GM19035 (cell line): ENCODE data around the gene CASP2.

ENCODE experiments used
- ATAC-seq: cut with Tn5 transposase; IDR thresholded peaks from one replicate; pipeline ENCODE4 v1.9.1; 2021; ENCODE audit not compliant: unreplicated experiment

The CASP2 gene

DNA sequence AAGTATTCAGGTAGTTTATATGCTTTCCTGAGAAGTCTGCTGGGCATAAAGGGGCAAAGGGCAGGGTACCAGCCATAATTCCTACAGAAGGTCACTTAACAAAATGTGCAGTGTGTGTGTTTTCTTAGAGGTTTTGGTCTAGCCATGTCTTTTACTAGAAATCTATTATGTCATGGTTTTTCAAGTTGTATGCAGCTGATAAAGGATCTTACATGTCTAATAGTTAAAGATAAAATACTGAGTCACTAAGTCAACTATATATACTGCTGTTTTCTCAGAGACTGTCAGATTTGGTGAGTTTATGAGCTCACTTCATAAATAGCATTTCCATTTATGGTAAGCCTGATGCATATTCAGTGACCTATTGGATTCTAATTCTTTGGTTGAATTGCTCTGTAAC lies 7.7 kb downstream of the CASP2 start:
- ATAC-seq = no peak

DNA sequence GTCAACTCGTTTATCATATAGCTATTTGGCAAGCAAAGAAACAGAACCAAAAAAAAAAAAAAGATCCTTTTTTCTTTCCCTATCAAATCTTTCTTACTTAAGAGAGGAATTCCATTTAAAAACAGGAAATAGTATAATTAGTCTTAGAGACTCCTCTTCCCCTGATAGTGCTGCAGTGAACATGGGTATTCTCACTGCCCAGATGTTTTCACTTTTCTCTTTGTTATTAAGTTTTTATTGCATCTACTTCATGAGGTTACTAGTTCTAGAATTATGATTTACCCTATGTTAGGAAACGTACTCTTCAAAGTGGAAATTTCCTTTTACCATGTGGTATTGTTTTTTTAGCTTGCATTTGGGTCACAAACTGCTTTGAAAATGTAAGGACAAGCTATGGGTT lies 8.5 kb downstream of the CASP2 start:
- no peak for ATAC-seq

DNA sequence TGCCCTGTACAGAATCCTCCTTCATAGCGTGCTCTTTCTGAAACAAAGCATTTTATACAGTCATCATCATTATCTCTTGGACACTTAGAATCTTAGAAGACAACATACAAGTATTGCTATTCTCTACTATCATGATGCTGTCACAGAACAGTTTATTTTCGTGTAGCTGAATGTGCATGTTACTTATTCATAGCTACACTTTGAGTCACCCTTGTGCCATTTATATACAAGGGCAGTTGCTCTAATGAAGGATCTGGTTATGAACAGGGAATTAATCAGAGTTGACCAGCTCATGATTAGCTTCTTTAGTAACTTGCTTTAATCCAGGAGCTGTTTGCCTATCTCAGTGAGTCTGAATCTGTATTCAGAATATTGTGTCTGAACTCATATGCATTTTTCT lies 11.2 kb downstream of the CASP2 start:
- ATAC-seq = no peak

DNA sequence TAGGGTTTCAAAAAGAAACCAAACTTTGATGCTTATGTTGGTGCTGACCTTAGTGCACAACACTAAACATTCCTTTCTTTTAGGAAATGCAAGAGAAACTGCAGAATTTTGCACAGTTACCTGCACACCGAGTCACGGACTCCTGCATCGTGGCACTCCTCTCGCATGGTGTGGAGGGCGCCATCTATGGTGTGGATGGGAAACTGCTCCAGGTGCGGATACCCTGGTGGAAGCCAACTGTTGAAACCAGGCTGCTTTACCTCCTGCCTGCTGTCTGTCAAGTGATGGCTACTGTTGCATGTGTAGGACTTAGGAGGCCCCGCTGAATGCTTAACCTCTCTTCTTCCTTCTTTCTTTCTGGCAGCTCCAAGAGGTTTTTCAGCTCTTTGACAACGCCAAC lies 11.7 kb downstream of the CASP2 start:
- ATAC-seq = no peak

DNA sequence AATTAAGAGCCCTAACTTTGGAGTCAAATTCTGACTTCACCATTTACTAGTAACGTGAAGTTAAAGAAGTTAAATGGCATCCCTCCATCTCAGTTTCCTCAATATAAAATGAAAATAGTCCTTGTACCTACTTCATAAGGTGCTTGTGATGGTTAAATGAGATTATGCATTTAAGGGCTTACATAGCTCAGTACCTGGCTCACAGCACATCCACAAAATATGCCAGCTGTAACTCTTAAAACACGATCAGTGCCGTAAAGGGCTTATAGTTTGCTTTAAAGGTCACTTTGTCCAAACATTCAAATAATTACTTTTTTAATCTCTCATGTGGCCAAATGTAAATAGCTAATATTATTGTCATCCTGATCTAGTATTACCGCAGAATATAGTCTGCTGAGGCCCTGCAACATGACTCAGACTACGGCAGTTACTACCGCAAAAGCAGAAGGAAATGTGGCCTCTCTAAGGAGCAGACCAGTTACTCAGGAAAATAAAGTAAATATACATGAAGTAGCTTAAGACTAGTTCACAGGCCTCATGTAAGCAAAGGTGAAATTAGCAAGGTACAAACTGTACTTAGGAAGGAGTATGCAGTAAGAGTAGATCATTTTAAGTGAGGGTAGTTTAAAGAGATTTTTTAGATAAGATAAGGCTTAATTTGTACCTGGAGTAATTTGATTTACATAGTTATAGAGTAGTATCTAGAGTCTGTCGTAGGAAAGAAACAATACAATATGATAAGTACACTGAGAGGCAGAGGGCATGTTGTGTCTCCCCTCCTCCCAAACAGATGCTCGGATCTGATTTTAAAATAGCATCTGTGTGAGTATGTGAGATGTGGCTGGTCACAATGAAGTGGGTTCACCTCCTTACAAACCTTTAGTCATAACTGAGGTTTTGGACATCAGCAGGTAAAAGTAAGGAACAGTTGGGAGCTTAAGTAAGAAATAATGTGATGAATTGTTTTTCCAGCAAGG lies 13.1 kb downstream of the CASP2 start:
- no peak for ATAC-seq

DNA sequence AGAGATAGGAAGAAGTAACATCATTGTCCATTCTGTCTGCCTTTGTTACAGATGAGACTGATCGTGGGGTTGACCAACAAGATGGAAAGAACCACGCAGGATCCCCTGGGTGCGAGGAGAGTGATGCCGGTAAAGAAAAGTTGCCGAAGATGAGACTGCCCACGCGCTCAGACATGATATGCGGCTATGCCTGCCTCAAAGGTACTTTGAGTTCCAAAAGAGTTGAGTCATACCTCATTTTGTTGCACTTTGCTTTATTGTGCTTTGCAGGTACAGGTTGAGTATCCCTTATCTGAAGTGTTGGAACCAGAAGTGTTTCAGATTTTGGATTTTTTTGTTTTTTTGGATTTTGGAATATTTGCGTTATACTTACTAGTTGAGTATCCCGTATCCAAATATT lies 15.6 kb downstream of the CASP2 start:
- no peak for ATAC-seq

DNA sequence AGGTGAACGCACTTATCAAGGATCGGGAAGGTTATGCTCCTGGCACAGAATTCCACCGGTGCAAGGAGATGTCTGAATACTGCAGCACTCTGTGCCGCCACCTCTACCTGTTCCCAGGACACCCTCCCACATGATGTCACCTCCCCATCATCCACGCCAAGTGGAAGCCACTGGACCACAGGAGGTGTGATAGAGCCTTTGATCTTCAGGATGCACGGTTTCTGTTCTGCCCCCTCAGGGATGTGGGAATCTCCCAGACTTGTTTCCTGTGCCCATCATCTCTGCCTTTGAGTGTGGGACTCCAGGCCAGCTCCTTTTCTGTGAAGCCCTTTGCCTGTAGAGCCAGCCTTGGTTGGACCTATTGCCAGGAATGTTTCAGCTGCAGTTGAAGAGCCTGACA lies 16.8 kb downstream of the CASP2 start:
- ATAC-seq = no peak

DNA sequence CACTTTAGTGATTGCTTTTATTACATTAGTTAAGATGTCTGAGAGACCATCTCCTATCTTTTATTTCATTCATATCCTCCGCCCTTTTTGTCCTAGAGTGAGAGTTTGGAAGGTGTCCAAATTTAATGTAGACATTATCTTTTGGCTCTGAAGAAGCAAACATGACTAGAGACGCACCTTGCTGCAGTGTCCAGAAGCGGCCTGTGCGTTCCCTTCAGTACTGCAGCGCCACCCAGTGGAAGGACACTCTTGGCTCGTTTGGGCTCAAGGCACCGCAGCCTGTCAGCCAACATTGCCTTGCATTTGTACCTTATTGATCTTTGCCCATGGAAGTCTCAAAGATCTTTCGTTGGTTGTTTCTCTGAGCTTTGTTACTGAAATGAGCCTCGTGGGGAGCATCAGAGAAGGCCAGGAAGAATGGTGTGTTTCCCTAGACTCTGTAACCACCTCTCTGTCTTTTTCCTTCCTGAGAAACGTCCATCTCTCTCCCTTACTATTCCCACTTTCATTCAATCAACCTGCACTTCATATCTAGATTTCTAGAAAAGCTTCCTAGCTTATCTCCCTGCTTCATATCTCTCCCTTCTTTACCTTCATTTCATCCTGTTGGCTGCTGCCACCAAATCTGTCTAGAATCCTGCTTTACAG lies 17.4 kb downstream of the CASP2 start:
- peak; percentile 70 for ATAC-seq

DNA sequence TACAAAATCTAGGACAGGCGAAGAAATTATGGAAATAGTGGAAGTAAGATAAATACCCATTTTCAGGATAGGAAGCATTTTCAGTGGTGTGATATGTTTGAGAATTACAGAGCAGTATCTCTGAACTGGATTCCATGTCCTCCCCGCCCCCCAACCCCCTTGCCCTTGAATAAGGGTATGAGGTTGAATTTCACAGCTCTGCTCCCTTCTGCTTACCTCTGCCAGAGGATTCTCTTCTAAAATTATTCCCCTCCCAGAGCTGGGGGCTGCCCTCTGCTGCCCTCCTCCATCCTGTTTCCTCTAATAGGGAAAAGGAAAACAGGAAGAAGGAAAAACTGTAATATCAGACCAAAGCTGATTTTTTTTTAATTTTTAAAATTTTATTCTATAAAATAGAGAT lies 20.5 kb downstream of the CASP2 start:
- no peak for ATAC-seq

DNA sequence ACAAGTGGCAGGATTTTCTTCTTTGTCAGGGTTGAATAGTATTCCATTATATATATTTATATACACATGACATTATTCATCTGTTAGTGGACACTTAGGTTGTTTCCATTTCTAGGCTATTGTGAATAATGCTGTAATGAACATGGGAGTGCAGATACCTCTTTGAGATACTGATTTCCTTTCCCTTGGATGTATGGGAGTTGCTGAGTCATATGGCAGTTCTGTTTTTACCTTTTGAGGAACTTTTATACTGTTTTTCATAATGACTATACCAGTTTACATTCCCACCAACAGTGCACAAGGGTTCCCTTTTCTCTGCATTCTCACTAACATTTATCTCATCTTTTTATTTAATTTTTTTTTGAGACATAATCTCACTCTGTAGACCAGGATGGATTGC lies 26.0 kb downstream of the CASP2 start:
- no peak for ATAC-seq

DNA sequence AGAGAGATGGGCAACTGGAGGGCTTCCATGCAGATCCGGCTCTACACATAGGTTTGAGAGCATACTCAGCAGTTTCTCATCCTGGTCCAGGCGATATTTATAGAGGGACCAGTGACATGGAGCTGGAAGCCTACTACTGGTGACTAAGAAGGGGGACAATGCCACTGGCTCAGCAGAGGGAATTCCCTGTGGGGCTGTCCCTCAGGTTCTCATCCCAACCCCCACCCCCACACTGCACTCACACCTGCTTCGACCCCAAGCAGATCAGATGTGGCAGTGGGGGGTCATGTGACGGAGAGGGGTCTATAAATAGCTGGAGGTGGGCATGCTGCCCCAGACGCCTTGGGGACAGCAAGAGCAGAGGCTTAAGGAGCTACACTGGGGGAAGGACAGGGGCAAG lies 27.6 kb downstream of the CASP2 start, which contains the start of gene CLCN1:
TSS of gene CLCN1 (plus strand) at position 336 of the 400 bp plus-strand sequence. CDS start 102 bp downstream, outside the sequence.
- no peak for ATAC-seq

DNA sequence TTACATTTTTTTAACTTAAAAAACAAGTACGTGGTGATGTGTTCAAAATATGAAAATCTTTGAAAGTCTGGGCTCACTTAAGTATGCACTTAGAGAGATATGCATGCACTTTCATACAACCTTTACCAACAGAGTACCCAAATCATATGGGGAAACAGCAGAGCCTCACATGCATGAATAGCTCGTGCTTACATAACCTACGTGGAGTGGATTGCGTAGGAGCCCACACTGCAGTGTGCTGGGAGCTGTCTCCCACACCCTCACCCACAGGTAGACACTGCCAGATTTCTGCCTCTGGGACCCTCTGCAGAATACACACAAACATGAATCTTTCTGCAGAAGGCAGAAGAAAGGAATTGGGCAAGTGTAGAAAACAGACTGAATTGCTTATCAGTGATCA lies 28.3 kb downstream of the CASP2 start:
- no peak for ATAC-seq

DNA sequence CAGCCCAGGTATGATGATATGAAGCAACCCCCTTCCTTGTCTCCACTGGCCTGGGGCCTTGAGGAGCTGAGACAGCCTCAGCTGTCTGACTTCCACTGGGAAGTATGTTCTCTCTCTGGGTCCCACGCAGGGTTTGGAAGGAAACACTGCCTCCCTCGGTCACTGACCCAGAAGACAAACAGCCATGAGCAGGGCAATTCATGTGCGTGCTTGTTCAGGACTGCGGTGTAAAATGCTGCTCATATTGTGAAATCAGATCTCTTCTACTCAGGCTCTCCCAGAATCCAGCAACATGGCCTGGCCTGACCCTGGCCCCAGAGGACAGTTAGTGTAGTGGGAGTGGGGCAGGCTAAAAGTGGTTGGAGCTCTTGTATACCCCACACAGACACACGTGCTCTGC lies 30.5 kb downstream of the CASP2 start:
- no peak for ATAC-seq

DNA sequence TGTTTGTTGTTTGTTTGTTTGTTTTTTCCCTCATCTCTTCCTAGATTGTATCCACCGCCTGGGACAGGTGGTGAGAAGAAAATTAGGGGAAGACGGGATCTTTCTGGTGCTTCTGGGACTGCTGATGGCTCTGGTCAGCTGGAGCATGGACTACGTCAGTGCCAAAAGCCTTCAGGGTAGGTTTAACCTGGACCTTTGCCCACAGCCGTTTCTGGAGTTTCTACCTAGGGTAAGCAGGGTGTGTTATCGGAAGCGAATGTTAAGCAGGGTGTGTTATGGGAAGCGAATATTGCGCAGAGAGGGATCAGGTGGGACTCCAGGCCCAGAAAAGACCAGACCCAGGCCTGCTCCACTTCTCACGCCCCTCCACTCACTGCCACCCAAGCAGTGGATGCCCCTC lies 32.5 kb downstream of the CASP2 start:
- ATAC-seq = no peak

DNA sequence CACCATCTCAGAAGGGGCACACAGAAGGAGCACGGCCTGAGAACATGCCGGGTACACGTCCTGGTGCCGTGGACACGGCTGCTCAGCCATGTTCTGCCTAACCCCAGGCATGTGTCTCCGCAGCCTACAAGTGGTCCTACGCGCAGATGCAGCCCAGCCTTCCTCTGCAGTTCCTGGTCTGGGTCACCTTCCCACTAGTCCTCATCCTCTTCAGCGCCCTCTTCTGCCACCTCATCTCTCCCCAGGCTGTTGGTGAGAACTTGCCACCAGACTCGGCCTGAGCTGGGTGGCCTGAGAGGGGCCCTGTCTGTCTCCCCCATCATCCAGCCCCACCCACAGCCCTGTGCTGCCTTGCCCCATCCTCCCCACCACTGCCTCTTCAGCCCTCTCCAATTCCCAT lies 33.1 kb downstream of the CASP2 start:
- ATAC-seq = no peak

DNA sequence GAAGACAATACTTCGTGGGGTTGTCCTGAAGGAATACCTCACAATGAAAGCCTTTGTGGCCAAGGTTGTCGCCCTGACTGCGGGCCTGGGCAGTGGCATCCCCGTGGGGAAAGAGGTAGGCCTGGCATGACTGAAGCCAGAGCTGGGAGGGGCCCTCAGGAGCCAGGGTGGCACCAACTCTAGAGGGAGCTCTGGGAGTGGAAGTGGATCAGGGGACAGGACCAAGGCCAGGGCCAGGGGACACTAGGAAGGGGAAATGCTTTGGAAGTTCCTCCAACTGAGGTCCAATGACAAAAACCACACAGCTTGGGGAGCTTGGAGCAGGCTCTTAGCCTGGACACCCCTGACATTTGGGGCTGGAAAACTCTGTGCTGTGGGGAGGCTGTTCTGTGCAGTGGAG lies 33.6 kb downstream of the CASP2 start:
- no peak for ATAC-seq

DNA sequence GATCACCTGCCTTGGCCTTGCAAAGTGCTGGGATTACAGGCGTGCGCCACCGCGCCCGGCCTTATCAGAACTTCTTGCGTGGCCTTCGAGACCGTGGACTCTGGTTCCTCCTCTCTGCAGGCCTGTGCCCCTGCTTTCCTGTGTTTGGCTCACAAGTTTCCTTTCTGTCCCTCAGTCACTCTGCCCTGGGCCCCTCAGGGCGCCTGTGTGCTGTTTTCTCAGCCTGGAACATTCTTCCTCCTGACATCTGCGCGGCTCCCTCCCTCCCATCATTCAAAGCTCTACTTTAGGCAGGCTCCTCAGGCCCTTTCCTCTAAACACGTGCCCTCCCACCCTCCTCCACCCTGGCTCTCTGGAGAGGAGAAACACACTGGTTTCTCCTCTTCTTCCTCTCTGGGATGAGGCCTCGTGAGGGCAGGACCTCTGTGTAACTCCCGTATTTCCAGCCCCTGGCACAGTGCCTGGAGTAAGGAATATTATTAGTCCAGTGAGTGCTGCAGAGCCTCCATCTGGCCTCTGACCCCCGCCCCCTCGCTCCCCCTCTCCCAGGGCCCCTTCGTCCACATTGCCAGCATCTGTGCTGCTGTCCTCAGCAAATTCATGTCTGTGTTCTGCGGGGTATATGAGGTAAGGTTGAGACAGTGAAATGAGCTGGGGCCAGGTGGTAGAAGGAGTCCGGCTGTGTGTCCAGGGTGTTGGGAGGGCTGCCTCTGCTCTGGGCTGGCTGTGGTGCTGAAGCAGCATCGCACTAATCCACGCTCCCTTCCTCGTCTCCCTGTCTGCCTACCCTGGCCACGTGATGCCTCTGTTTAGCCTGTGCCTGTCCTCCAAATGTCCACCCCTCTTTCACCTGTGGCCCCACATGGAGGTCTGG lies 34.8 kb downstream of the CASP2 start:
- ATAC-seq = no peak

DNA sequence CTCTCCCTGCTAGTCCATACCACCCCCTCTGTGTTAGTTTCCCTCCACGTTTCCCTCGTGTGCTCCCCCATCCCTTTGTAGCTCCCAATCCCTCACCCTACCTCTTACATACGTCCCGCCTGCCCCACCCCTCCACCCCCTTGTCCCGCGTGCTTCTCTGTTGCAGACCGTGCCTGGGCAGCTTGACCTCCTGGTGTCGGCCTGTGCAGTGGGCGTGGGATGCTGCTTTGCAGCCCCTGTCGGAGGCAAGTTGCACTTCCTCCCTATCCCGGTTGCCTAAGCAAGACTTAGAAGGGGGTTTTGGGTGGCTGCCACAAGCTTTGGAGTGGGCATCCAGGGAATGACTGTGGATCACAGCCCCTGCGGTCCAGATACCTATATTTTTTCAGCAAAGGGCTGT lies 35.5 kb downstream of the CASP2 start:
- ATAC-seq = no peak

DNA sequence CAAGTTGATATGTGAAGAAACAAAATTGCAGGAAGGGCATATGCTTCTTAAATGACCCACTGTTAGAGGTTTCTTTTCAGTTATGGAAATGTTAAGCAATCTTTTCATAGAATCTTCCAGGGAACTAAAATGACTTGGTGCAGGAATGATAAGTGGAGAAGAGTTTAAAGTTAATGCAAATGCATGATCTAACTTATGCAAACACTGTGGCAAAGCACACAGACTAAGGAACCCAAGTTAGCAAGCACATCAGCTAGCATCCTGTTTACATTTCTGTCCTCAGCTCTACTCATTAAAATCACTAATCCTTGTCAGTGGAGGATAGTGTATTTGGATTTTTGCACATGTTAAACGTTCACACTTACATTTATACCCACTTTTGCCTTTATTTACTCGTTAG lies 37.1 kb downstream of the CASP2 start:
- peak; percentile 77 for ATAC-seq

DNA sequence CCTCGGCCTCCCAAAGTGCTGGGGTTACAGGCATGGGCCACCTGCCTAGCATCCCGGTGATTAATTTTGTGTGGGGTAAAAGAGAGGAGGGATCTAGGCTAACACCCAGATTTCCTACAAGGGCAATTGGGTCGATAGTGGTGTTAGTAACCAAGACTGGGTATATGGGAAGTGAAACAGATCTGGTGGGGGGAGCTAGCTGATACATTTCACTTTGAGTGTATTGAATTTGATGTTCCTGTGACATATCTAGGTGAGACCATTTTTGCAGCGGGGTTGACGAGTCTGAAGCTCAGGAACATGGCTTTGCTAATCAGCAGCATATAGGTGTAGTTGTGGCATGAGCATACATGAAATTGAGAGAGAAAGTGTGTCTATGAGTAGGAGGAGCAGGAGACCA lies 39.8 kb downstream of the CASP2 start:
- no peak for ATAC-seq

DNA sequence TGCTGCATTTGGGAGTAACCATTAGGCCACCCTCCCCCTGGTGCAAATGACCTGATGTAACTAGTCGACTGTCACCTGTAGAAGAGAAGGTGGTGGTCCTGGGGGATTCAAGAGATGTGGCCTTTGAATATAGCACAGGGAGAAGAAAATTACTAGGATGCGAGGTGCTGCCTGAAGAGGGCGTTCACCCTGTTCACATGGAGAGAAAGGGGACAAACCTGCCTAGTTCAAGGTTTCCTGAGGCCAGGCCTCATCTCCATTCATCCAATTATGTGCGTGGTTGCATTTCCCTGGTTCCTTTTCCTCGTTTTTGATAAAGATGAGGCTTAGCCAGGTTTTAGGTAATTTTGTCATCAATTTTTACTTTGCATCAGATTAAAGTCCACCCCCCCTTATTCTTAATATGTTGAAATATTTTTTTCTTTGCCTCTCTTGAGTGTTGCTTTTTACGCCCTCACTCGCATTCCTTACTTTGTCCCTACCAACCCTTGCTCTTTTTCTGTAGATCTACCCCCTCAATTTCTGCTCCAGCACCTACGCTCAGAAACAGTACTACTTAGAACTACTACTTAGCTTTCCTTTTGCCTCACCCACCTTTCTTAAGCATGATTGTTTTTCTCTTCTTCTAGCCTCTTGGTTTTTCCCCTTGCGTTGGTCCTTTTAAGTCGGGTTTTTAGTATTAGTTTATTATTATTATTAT lies 41.5 kb downstream of the CASP2 start:
- no peak for ATAC-seq
